Nephron (organoid): ENCODE measurements around the gene ZKSCAN4.

Source experiments
- H3K27ac Mint-ChIP-seq, 3 experiments: 2 replicates each; pipeline ENCODE4 v1.8.0; 2020; ENCODE audit warnings: mixed read lengths in 3 of 3, mild to moderate bottlenecking in 2 of 3, moderate library complexity in 1 of 3
- H3K27me3 Mint-ChIP-seq: 2 replicates; pipeline ENCODE4 v1.8.0; 2021; ENCODE audit warnings: low read depth, mild to moderate bottlenecking, moderate library complexity, mixed read lengths
- H3K36me3 Mint-ChIP-seq: 2 replicates; pipeline ENCODE4 v1.8.0; 2020; ENCODE audit warnings: low read depth, mixed read lengths
- H3K4me1 Mint-ChIP-seq: 2 replicates; pipeline ENCODE4 v1.8.0; 2020; ENCODE audit warnings: mixed read lengths
- H3K4me3 Mint-ChIP-seq, 3 experiments: 2 replicates each; pipeline ENCODE4 v1.8.0; 2020; ENCODE audit warnings: mild to moderate bottlenecking in 3 of 3, mixed read lengths in 3 of 3, moderate library complexity in 2 of 3
- H3K9me3 Mint-ChIP-seq: 2 replicates; pipeline ENCODE4 v1.8.0; 2020; ENCODE audit warnings: mixed read lengths
- CTCF ChIP-seq, 3 experiments: fragments of 200-600 bp; sonication (generic); IDR thresholded peaks; one replicate each; pipeline ENCODE4 v1.5.0; 2021; ENCODE audit warnings: antibody characterized with exemption in 3 of 3; ENCODE audit not compliant: unreplicated experiment in 3 of 3

The ZKSCAN4 gene

GRCh38 chr6:28252009-28252975 is at the start of gene ZKSCAN4:
ZKSCAN4 (minus strand) TSS chr6:28252269; CDS start chr6:28251980, 289 bp downstream.
- peaks cover 18% of the 10 kb centered on the region for H3K36me3 Mint-ChIP-seq
- no peaks in the 10 kb centered on the region for H3K9me3 Mint-ChIP-seq
- no peak for TF ChIP-seq CTCF (IDR thresholded peaks at IDR 0.05; ENCODE audit: unreplicated experiment in 3 of 3)
- H3K27ac Mint-ChIP-seq, result peak within 1 kb of the TSS; percentile 86 to 95 (median 91)
- H3K4me1 Mint-ChIP-seq, result peaks cover 18% of the 10 kb centered on the region
- H3K27me3 Mint-ChIP-seq, result no peaks in the 10 kb centered on the region
- H3K4me3 Mint-ChIP-seq, result peak within 1 kb of the TSS; percentile 99 to 100 (median 100)

GRCh38 chr6:28296520-28297060 is 44.5 kb upstream of the ZKSCAN4 start:
- no peak for TF ChIP-seq CTCF (IDR thresholded peaks at IDR 0.05; ENCODE audit: unreplicated experiment in 3 of 3)
- Mint-ChIP-seq H3K9me3 (peaks cover 5% of the 10 kb centered on the region), H3K4me1 (no peaks in the 10 kb centered on the region), H3K36me3 (peaks cover 59% of the 10 kb centered on the region), H3K4me3 (no peak overlapping the region), H3K27ac (no peak overlapping the region), H3K27me3 (no peaks in the 10 kb centered on the region)

GRCh38 chr6:28295326-28295725 is 43.3 kb upstream of the ZKSCAN4 start:
- Mint-ChIP-seq H3K27ac (no peak overlapping the region), H3K36me3 (peaks cover 60% of the 10 kb centered on the region), H3K4me3 (no peak overlapping the region), H3K4me1 (no peaks in the 10 kb centered on the region), H3K27me3 (no peaks in the 10 kb centered on the region), H3K9me3 (peaks cover 6% of the 10 kb centered on the region)
- TF ChIP-seq CTCF (IDR thresholded peaks at IDR 0.05; ENCODE audit: unreplicated experiment in 3 of 3), result no peak

- peaks cover 69% of the 10 kb centered on the region for H3K36me3 Mint-ChIP-seq
- TF ChIP-seq CTCF (IDR thresholded peaks at IDR 0.05; ENCODE audit: unreplicated experiment in 3 of 3), result no peak
- no peaks in the 10 kb centered on the region for H3K27me3 Mint-ChIP-seq
- no peak overlapping the region for H3K27ac Mint-ChIP-seq
- no peak overlapping the region for H3K4me3 Mint-ChIP-seq
- peaks cover 6% of the 10 kb centered on the region for H3K9me3 Mint-ChIP-seq
- H3K4me1 Mint-ChIP-seq, result no peaks in the 10 kb centered on the region
Observed at GRCh38 chr6:28291573-28291972, 39.5 kb upstream of the ZKSCAN4 start.

- no peak for TF ChIP-seq CTCF (IDR thresholded peaks at IDR 0.05; ENCODE audit: unreplicated experiment in 3 of 3)
- Mint-ChIP-seq H3K4me1 (peaks cover 13% of the 10 kb centered on the region), H3K27ac (no peak overlapping the region), H3K9me3 (no peaks in the 10 kb centered on the region), H3K36me3 (peaks cover 50% of the 10 kb centered on the region), H3K4me3 (peak overlapping the region; percentile 67 to 95 (median 92)), H3K27me3 (peaks cover 3% of the 10 kb centered on the region)
Observed at GRCh38 chr6:28282926-28283325, 30.9 kb upstream of the ZKSCAN4 start.
